Choroid plexus epithelial cell (primary cell): Measurements from ENCODE around the gene EIF1B.

ENCODE experiments used
- DNase-seq: peaks from one replicate; pipeline ENCODE4 v3.0.0-alpha.2; 2010; ENCODE audit warnings: low read depth
- H3K4me3 ChIP-seq: 2 replicates; pipeline ENCODE4 v1.5.1; 2011; ENCODE audit warnings: low read depth, mild to moderate bottlenecking, control low read depth, low read length, moderate library complexity
- CTCF ChIP-seq: conservative IDR thresholded peaks from 2 replicates; pipeline ENCODE4 v1.5.1; 2011; ENCODE audit warnings: low read depth, mild to moderate bottlenecking, control low read depth, inconsistent platforms, low read length, moderate library complexity

EIF1B gene

GRCh38 chr3:40340541-40341170 lies 31.1 kb downstream of the EIF1B start:
- no peak for TF ChIP-seq CTCF
- DNase-seq: no peak
- no peak overlapping the region for H3K4me3 ChIP-seq

- no peak for TF ChIP-seq CTCF
- no peak overlapping the region for H3K4me3 ChIP-seq
- no peak for DNase-seq
These were observed 32.2 kb downstream of the EIF1B start for GRCh38 chr3:40341671-40342070.

GRCh38 chr3:40350529-40350928 lies 41.0 kb downstream of the EIF1B start:
- DNase-seq: no peak
- H3K4me3 ChIP-seq: no peak overlapping the region
- no peak for TF ChIP-seq CTCF

- TF ChIP-seq CTCF: no peak
- DNase-seq: no peak
- H3K4me3 ChIP-seq: no peak overlapping the region
These were observed 45.9 kb downstream of the EIF1B start for GRCh38 chr3:40355410-40355809.

GRCh38 chr3:40358454-40358853 lies 48.9 kb downstream of the EIF1B start:
- no peak for TF ChIP-seq CTCF
- DNase-seq: no peak
- H3K4me3 ChIP-seq: no peak overlapping the region
